ENCODE data around the gene C1RL. TPM values are rescaled to one million over a fixed set of nuclear protein-coding genes. Genes with fewer than 3 reads are reported as not detected.

Gene C1RL
- total and polyA plus RNA-seq, 8 donors: 18.6 to 121 (median 42.8) TPM

DNA sequence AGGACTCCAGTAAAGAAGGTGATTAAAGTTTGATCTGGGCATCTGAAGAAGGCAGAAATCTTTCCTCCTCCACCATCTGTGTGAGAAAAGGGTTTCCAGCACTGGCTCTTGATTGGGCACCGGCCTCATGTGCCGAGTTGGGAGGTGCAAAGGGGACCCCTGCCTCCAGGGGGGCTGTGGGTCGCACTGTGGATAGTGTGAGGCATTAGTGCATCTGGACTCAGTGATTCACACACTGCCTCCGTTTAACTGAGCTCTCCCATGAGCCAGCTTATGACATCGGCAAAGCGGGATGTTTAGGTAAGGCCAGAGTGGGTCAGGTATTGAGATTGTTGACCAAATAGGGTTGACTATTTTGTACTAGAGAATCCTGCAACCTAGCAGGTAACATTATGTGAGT lies 39.6 kb downstream of the C1RL start:
- H3K4me3 ChIP-seq: no peak overlapping the region
- 79 to 91% (median 86%) methylated on average over 6 of the region's 6 CpGs for WGBS, 5 donors
- TF ChIP-seq POLR2A (IDR thresholded peaks at IDR 0.05) (no peak), POLR2AphosphoS5 (IDR thresholded peaks at IDR 0.05) (no peak), EP300 (IDR thresholded peaks at IDR 0.05) (no peak)
- TF ChIP-seq, protein P1, sequence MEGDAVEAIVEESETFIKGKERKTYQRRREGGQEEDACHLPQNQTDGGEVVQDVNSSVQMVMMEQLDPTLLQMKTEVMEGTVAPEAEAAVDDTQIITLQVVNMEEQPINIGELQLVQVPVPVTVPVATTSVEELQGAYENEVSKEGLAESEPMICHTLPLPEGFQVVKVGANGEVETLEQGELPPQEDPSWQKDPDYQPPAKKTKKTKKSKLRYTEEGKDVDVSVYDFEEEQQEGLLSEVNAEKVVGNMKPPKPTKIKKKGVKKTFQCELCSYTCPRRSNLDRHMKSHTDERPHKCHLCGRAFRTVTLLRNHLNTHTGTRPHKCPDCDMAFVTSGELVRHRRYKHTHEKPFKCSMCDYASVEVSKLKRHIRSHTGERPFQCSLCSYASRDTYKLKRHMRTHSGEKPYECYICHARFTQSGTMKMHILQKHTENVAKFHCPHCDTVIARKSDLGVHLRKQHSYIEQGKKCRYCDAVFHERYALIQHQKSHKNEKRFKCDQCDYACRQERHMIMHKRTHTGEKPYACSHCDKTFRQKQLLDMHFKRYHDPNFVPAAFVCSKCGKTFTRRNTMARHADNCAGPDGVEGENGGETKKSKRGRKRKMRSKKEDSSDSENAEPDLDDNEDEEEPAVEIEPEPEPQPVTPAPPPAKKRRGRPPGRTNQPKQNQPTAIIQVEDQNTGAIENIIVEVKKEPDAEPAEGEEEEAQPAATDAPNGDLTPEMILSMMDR (IDR thresholded peaks at IDR 0.05): no peak
- intact Hi-C loops (cut with DNase I; ENCODE audit: low total_unique reads): no loop called here
- peaks cover 0 to 62% (median 50%) of the 10 kb centered on the region in 4 donors for H3K36me3 ChIP-seq
- no peaks in the 10 kb centered on the region for H3K27me3 ChIP-seq
- peak overlapping the region in 1 of 5 donors; percentile 31 for H3K27ac ChIP-seq
- peaks cover 0 to 24% (median 8%) of the 10 kb centered on the region in 4 donors for H3K4me1 ChIP-seq
- no peaks in the 10 kb centered on the region for H3K9me3 ChIP-seq
- no peak for DNase-seq

DNA sequence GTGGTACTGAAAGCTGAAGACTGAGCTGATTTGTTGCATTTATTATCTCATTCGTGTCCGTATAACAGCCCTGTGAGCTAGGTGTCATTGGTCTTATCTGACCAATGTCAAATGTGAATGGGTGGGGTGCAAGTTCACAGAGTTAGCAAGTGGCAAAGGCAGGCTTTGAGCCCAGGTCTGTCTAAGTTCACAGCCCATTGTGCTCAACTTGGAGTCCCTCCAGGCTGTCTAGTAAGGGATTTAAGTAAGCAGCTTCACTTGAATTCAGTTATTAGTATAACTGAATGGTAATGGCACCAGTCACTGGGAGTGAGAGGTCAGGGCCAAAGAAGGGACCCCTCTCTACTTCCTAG lies 40.0 kb downstream of the C1RL start:
- Histone ChIP-seq H3K27ac (peak overlapping the region in 2 of 5 donors; percentile 31 to 42), H3K36me3 (peaks cover 0 to 64% (median 50%) of the 10 kb centered on the region in 4 donors), H3K9me3 (no peaks in the 10 kb centered on the region), H3K27me3 (no peaks in the 10 kb centered on the region), H3K4me3 (no peak overlapping the region), H3K4me1 (peaks cover 0 to 27% (median 8%) of the 10 kb centered on the region in 4 donors)
- no peak for DNase-seq
- intact Hi-C loops (cut with DNase I; ENCODE audit: low total_unique reads): no loop called here
- WGBS, 5 donors: 23 to 45% (median 36%) methylated on average over 2 of the region's 2 CpGs
- TF ChIP-seq POLR2AphosphoS5 (IDR thresholded peaks at IDR 0.05) (no peak), EP300 (IDR thresholded peaks at IDR 0.05) (no peak), POLR2A (IDR thresholded peaks at IDR 0.05) (no peak)

DNA sequence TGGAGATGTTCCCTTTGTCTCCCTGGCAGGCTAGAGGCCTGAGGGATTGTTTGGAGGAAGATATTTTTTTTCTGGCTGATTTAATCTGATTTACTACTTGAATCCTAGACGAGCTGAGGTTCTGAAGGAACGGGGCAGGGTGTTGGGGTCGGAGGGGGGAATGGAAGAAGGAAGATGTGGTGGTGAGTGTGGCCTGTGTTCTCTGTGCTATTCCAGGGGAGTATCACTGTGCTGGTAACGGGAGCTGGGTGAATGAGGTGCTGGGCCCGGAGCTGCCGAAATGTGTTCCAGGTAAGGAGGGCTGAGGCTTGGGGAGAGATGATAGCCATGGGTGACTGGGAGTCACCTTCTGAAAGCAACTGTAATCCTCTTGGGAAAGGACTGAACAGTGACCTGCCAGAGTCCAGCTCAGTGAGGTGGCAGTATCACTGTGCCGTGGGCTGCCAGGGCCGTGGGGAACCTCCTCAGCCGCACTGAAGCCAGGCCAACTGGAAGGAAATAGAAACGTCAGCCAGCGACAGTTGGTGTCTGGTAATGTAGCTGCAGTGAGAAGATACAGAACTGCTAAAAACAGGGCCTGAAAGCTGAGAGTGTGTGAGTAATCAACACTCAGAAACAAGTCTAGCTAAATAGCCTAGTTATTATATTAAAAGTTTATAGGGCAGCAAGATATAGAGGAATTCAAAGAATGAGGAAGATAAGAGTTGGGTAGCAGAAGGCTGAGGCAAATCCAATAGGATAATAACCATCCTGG lies 40.6 kb downstream of the C1RL start:
- intact Hi-C loops (cut with DNase I; ENCODE audit: low total_unique reads): no loop called here
- 50 to 60% (median 55%) methylated on average over 11 of the region's 11 CpGs for WGBS, 5 donors
- peaks cover 0 to 70% (median 51%) of the 10 kb centered on the region in 4 donors for H3K36me3 ChIP-seq
- H3K4me1 ChIP-seq: peaks cover 0 to 33% (median 8%) of the 10 kb centered on the region in 4 donors
- H3K9me3 ChIP-seq: no peaks in the 10 kb centered on the region
- H3K27me3 ChIP-seq: no peaks in the 10 kb centered on the region
- no peak overlapping the region for H3K4me3 ChIP-seq
- DNase-seq: peak in 1 of 2 donors; percentile 32
- H3K27ac ChIP-seq: peak overlapping the region in 2 of 5 donors; percentile 38 to 42
- no peak for TF ChIP-seq POLR2AphosphoS5 (IDR thresholded peaks at IDR 0.05)
- TF ChIP-seq, protein P1 (IDR thresholded peaks at IDR 0.05): no peak
- no peak for TF ChIP-seq POLR2A (IDR thresholded peaks at IDR 0.05)
- TF ChIP-seq EP300 (IDR thresholded peaks at IDR 0.05): no peak

DNA sequence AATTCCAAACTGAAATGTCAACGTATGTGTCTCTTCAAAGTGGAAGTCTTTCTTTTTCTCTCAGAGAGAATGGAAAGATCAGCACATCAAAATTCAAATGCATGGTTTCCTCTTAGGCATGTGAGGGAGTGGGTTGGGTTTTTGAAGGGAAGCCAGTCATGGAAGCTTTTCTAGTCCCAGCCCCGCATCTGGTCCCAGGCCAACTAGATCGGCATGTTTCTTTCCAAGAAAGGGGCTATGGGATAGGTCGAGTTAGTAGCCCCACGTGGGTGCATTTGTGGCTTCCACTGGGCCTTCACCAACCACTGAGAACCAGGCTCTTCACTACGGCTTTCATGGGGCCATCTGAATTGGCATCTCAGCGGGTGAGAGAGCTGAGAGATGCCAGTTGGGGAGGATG lies 41.9 kb downstream of the C1RL start:
- Histone ChIP-seq H3K27ac (no peak overlapping the region), H3K9me3 (no peaks in the 10 kb centered on the region), H3K4me3 (no peak overlapping the region), H3K36me3 (peaks cover 0 to 73% (median 55%) of the 10 kb centered on the region in 4 donors), H3K27me3 (no peaks in the 10 kb centered on the region), H3K4me1 (peaks cover 0 to 46% (median 12%) of the 10 kb centered on the region in 4 donors)
- TF ChIP-seq POLR2AphosphoS5 (IDR thresholded peaks at IDR 0.05): no peak
- TF ChIP-seq, protein P1 (IDR thresholded peaks at IDR 0.05): no peak
- TF ChIP-seq EP300 (IDR thresholded peaks at IDR 0.05): no peak
- no peak for TF ChIP-seq POLR2A (IDR thresholded peaks at IDR 0.05)
- no peak for DNase-seq
- intact Hi-C loops (cut with DNase I; ENCODE audit: low total_unique reads): no loop called here
- 75 to 88% (median 84%) methylated on average over 7 of the region's 7 CpGs for WGBS, 5 donors

DNA sequence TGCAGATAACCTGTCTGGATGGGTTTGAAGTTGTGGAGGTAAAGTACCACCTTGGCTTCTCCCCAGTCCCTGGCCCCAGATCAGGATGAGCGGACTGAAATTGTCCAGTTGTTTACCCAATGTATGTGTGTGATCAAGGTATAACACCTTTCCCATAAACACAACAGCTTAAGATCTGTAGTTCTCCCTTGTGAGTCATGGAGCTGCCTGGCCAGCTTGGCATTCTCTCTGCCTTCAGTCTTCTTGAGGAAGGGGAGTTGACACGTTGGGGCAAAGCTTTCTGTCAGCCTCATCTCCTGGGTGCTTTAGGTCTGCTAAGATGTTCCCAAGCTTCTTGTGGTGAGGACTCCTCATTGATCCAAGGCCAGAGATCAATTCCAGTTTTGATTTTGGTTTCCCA lies 42.4 kb downstream of the C1RL start:
- peaks cover 0 to 73% (median 55%) of the 10 kb centered on the region in 4 donors for H3K36me3 ChIP-seq
- no peaks in the 10 kb centered on the region for H3K27me3 ChIP-seq
- no peaks in the 10 kb centered on the region for H3K9me3 ChIP-seq
- TF ChIP-seq EP300 (IDR thresholded peaks at IDR 0.05): no peak
- no peak for TF ChIP-seq POLR2AphosphoS5 (IDR thresholded peaks at IDR 0.05)
- no peak for TF ChIP-seq POLR2A (IDR thresholded peaks at IDR 0.05)
- TF ChIP-seq, protein P1 (IDR thresholded peaks at IDR 0.05): no peak
- H3K4me3 ChIP-seq: no peak overlapping the region
- intact Hi-C loops (cut with DNase I; ENCODE audit: low total_unique reads): no loop called here
- DNase-seq: no peak
- H3K27ac ChIP-seq: no peak overlapping the region
- peaks cover 0 to 51% (median 15%) of the 10 kb centered on the region in 4 donors for H3K4me1 ChIP-seq
- WGBS, 5 donors: 72 to 88% (median 83%) methylated on average over 2 of the region's 2 CpGs

Data from stomach (tissue), 9 donors.